Cerebellar nuclear complex (tissue), 1 donor: ENCODE measurements around the gene DIP2C.
"Not testable (repeated sequence)": the region's sequence is repeated elsewhere in the genome, so short reads cannot be mapped to it uniquely, and the experiment has no call there.

ENCODE experiments used
- DNase-seq, 2 experiments: peaks; one replicate each; lab custom pipeline; 2025; lab: John Stamatoyannopoulos, UW

Gene DIP2C

DNA sequence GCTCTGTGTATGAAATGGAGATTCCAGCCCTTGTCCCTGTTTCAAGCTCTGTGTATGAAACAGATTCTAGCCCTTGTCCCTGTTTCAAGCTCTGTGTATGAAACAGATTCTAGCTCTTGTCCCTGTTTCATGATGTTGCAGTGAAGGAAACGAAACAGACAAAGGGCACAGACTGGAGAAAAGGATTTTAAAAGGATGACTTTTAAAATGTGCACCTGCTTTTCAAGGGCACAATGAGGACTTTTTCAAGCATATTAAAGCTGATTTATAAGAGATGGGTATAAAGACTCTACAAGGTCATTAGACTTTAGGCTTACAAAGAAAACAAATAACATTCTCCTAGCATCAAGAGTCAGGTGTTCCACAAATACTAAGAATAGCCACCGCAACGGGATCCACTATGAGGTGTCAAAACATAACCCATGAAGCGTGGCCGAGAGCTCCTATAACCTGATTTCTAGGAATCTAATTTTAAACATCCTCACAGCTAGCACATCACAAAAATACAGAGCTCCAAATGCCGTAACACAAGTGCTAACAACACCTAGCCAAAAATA lies 29.0 kb downstream of the DIP2C start:
- no peak for DNase-seq

GRCh38 chr10:659688-660141 lies 29.8 kb downstream of the DIP2C start:
- no peak for DNase-seq

GRCh38 chr10:657816-658350 lies 31.6 kb downstream of the DIP2C start:
- not testable (repeated sequence) for DNase-seq

GRCh38 chr10:656883-657282 lies 32.6 kb downstream of the DIP2C start:
- no peak for DNase-seq

GRCh38 chr10:655184-655583 lies 34.3 kb downstream of the DIP2C start:
- DNase-seq, result no peak

DNA sequence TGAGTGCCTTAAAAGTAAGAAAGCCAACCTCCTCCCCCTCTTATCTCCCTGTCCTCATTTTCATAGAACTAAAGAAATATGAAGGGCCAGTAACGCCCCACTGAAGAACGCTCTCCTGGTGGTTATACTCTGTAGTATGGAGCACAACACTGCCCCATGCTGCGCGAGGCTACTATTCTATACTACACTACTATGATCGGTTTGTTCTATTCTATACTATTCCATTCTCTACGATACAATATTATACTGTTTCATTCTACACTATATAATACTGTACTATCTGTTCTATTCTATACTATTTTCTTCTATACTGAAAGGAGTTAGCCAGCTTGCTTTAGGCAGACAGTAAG lies 34.8 kb downstream of the DIP2C start:
- DNase-seq, result no peak

GRCh38 chr10:653991-654646 lies 35.3 kb downstream of the DIP2C start:
- DNase-seq, result no peak

GRCh38 chr10:652832-653459 lies 36.5 kb downstream of the DIP2C start:
- DNase-seq, result not testable (repeated sequence)

DNA sequence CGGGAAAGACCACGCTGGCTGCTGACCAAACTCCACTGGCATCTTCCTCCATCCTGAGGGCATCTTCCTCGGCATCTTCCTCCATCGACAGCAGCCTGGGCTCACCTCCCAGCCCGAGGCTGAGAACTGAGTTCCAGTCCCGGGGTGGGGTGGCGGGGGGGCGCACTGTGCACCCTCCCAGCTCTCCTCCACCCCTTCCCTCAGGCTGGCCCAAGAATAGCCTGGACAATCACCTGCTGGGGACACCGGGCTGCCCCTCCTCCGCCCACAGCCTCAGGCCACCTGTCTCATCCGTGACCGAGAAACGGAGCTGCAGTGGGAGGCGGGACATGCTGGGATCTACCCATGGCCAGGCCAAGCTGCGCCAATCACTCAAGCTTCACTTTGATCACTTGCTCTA lies 37.2 kb downstream of the DIP2C start:
- peak in 1 of 2 experiments; percentile 62 for DNase-seq

GRCh38 chr10:651692-652091 lies 37.8 kb downstream of the DIP2C start:
- no peak for DNase-seq

DNA sequence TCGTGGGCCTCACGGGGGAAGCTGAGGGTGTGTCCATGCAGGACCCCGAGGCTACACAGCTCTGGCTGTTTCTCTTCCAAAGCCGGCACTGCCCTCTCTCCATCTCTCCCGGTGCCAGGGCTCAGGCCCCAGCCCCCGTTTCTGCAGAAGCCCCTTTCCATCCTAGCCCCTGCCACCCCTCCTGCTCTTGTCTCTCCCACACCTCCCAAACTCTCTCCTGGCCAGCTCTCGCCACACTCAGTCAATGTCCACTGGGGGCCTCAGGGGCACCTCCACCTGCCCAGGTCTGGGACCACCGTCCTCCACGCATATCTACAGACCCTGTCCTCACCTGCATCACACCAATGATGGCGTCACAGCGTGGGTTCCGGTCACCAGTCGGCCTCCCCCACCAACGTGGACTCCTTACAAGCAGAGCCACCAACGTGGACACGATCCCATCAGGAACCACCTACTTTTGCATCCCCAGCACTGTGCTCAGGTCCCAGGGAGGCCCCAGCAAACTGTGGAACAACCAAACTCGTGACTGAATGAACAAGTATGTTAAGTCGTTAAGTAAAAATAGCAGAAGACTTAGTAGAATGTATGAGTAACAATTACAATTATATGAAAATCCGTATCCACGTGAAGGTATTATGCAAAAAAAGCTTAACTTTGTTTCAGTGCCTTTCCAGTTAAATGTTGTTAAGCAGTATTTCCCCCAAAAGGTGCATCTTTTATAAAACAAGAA lies 38.4 kb downstream of the DIP2C start:
- no peak for DNase-seq

- DNase-seq, result no peak
Measured at GRCh38 chr10:650441-650851, 39.0 kb downstream of the DIP2C start.

DNA sequence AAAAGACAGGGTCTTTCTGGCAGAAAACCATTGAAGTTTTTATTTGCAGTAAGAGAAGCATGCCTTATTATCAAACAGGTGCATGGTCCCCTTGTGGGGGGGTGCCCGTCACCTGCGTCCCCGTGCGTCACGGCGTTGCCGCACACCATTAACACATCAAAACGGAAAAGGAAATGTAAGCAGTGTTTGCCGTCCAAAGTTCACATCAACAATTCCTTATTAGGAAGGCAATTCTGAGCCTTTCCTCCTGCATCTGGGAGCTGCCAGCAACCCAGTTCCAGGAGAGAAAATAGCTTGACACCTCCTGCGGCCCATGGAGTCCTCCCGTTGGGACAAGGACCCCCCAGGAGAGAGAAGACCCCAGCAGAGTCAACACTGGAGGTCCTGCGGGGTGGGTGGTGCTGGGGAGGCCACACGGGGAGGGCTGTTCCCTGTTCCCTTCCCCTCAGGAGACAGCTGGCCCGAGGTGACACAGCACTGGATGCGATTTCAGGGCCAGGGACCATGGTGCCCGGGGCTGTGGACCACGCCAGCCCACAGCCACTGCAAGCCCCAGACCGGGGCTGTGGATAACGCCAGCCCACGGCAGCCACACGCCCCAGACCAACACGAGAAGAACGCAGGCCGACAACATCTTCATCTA lies 39.5 kb downstream of the DIP2C start:
- DNase-seq, result no peak

GRCh38 chr10:649445-649797 lies 40.0 kb downstream of the DIP2C start:
- no peak for DNase-seq

GRCh38 chr10:647019-647418 lies 42.4 kb downstream of the DIP2C start:
- DNase-seq, result not testable (repeated sequence)

DNA sequence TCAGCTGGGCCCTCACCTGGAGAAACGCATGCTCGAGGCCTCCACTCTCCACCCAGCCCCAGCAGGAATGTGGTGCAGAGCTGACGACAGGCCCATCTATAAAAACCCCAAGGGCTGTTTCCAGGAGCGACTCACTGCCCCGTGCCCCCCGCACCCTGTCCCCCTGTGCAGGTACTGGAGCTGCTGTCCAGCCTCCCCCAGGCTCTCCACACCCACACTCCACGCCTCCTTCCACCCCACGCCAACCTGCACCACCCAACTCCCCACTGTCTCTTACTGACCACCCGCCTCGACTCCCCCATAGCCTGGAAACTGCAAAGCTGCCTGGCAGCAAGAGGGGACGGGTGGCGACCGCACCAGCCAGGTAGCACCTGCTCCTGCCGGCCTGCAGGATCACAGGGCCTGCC lies 43.3 kb downstream of the DIP2C start:
- no peak for DNase-seq

GRCh38 chr10:644943-645334 lies 44.5 kb downstream of the DIP2C start:
- DNase-seq, result no peak

DNA sequence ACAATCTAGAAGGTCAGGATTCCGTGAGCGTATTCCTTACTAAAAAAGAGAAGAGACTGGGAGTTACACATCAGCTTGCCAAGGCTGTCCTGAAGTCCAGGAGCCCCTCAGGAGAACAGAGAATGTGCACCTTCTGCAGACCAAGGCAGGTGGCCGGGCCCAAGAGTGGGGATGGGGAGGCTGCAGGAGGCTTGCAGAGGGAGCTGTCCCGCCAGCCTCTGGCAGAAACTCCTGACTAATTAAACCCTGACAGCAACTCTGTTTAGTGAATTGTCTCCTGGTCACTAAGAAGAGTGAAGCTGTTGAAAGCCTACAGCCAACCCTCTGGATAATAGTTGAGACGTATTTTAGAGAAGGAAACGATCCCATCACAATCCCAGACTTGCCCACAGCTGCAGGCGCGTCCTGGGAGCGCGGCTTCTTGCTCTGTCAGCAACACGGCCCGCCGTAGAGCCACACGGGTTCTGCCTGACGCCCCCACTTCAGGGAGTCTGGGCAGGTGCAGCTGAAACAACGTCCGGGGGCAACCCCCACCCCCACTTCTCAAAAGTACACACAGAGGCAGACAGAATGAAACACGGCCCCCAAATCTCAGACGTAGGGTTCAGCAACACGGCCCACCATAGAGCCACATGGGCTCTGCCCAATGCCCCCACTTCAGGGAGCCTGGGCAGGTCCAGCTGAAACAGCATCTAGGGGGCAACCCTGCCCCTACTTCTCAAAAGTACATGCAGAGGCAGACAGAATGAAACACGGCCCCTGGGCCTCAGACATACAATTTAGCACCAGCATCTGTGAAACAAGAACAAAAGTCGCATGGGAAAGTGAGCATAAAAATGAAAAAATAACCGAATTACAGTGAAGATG lies 45.2 kb downstream of the DIP2C start:
- no peak for DNase-seq

DNA sequence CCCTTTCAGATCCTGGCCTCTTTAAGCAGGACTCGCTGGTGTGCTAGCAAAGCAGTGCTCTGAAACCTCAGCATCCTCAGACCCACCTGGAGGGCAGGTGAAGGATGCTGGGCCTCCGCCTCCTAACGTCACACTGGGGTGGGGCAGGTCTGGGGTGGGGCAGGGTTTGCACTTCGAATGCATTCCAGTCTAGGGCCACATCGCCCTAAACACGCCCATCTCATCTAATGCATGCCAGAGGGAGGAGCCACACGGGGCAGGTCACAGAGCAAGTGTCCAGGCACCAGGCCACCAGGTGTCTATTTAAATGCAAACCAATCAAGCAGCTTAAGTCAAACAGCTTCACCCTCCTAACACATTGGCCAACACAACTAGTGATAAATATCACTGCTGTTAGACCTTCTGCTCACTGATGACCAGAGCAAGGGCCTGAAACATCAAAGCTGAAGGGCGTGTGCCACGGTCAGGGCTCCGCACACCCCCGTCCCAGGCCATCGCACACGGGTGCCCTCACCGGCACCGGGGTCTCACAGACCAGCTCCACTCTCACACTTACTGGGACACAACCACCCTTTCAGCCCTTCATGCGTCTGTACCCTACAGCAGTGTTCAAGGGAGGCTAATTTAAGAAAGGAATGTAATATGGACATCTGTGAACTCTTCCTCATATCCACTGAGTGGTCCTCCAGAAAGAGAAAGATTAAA lies 47.1 kb downstream of the DIP2C start:
- DNase-seq, result no peak

DNA sequence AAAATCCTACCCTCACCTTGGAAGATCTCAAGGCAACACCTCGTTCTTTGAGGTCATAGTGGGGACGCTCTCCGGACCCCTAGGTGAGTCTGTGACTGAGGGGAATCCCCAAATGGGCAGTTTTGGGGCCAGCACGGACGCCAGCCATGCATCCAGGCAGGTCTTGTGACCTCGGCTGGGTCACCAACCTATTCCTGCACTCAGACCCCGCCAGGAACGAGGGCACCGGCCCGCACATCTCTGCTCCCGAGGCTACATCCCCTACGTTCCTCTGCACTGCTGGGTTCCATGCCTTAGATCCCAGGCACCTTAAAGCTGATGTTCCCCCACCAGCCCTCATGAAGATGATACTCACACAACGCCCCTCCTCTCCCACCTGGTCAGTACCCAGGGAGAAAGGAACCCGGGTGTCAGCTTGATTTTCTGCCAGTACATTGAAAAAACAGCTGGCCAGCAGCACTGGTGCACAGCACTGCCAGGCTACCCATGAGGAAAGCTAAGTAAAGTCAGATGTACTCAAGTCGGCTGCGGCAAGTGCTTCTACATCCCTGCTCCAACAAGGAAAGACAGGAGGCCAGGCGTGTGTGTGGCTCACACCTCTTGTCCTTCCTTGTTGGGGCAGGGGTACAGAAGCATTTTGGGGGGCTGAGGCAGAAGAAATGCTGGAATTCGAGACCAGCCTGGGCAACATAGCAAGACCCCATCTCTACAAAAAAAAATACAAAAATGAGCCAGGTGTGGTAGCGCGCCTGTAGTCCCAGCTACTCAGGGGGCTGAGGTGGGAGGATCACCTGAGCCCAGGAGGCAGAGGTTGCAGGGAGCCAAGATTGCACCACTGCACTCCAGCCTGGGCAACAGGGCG lies 48.1 kb downstream of the DIP2C start:
- no peak for DNase-seq
